IMR-90 (cell line): ENCODE results near the gene LHFPL3. TPM values are rescaled to one million over a fixed set of nuclear protein-coding genes. Genes with fewer than 3 reads are reported as not detected.

Experiments
- ATAC-seq: fragments of 200-7000 bp; cut with Tn5 transposase; 2 replicates; pipeline ENCODE4 v1.9.1; 2020; ENCODE audit warnings: low read depth, mild to moderate bottlenecking, moderate library complexity
- BruUV-seq: library from RNA; stranded (reverse); fragments of 400-500 nt; replicated peaks from 2 replicates; lab custom pipeline; 2021; lab: Mats Ljungman, UMichigan
- CTCF ChIA-PET: fragments of 300-600 bp; formaldehyde crosslinking; extraction: SDS; loops from one replicate; lab custom pipeline; 2021; ENCODE audit warnings: antibody characterized with exemption; lab: Yijun Ruan, JAX
- POLR2A ChIA-PET: fragments of 300-600 bp; sonication (Branson Sonifier 250); formaldehyde crosslinking; loops from one replicate; lab custom pipeline; 2022; ENCODE audit warnings: antibody characterized with exemption; ENCODE audit not compliant: unreplicated experiment; lab: Charles Lee
- DNase-seq: peaks from one replicate; pipeline ENCODE4 v3.0.0; 2013
- H2AFZ ChIP-seq: replicated peaks from 2 replicates; pipeline ENCODE3; 2013; ENCODE audit warnings: low read length, mild to moderate bottlenecking; ENCODE audit not compliant: poor library complexity
- H2AK5ac ChIP-seq: 2 replicates; pipeline ENCODE4 v1.6.1; 2013; ENCODE audit warnings: low read depth, low read length, inconsistent platforms
- H2AK9ac ChIP-seq: replicated peaks from 2 replicates; pipeline ENCODE3; 2013; ENCODE audit warnings: mild to moderate bottlenecking, low read depth, low read length, moderate library complexity; ENCODE audit not compliant: poor library complexity
- H2BK120ac ChIP-seq: 2 replicates; pipeline ENCODE4 v1.6.1; 2013; ENCODE audit warnings: low read depth, low read length, inconsistent platforms
- H2BK15ac ChIP-seq: 3 replicates; pipeline ENCODE4 v1.6.1; 2013; ENCODE audit warnings: low read depth, low read length, inconsistent platforms
- H2BK20ac ChIP-seq: 2 replicates; pipeline ENCODE4 v1.6.1; 2013; ENCODE audit warnings: low read depth, mild to moderate bottlenecking, inconsistent platforms, low read length, moderate library complexity
- H2BK5ac ChIP-seq: 2 replicates; pipeline ENCODE4 v1.6.1; 2013; ENCODE audit warnings: mild to moderate bottlenecking, low read depth, low read length, inconsistent platforms; ENCODE audit not compliant: poor library complexity, severe bottlenecking
- H3K14ac ChIP-seq: replicated peaks from 2 replicates; pipeline ENCODE4 v1.6.1; 2013; ENCODE audit warnings: low read depth, low read length, inconsistent platforms
- H3K18ac ChIP-seq: 2 replicates; pipeline ENCODE4 v1.6.1; 2013; ENCODE audit warnings: low read depth, low read length, control low read depth
- H3K23ac ChIP-seq: 2 replicates; pipeline ENCODE4 v1.6.1; 2013; ENCODE audit warnings: low read depth, low read length, inconsistent platforms
- H3K27ac ChIP-seq: 2 replicates; pipeline ENCODE4 v1.5.1; 2013; ENCODE audit warnings: mild to moderate bottlenecking, control low read depth, low read length; ENCODE audit not compliant: insufficient read depth
- H3K27me3 ChIP-seq: 2 replicates; pipeline ENCODE4 v1.6.1; 2013; ENCODE audit warnings: low read length; ENCODE audit not compliant: control insufficient read depth, insufficient read depth
- H3K36me3 ChIP-seq: 2 replicates; pipeline ENCODE4 v1.6.1; 2013; ENCODE audit warnings: low read length, mixed read lengths; ENCODE audit not compliant: control insufficient read depth, insufficient read depth
- H3K4ac ChIP-seq: 2 replicates; pipeline ENCODE4 v1.6.1; 2013; ENCODE audit warnings: low read depth, low read length, inconsistent platforms
- H3K4me1 ChIP-seq: 2 replicates; pipeline ENCODE4 v1.6.1; 2013; ENCODE audit warnings: low read length, mixed read lengths; ENCODE audit not compliant: control insufficient read depth, insufficient read depth
- H3K4me2 ChIP-seq: 2 replicates; pipeline ENCODE4 v1.6.1; 2013; ENCODE audit warnings: low read depth, mild to moderate bottlenecking, control low read depth, low read length, moderate library complexity
- H3K4me3 ChIP-seq: 2 replicates; pipeline ENCODE4 v1.5.1; 2013; ENCODE audit warnings: low read depth, mild to moderate bottlenecking, control low read depth, low read length, moderate library complexity; ENCODE audit not compliant: insufficient read depth
- H3K56ac ChIP-seq: 2 replicates; pipeline ENCODE4 v1.6.1; 2013; ENCODE audit warnings: low read length, inconsistent platforms; ENCODE audit not compliant: insufficient read depth; ENCODE audit errors: extremely low read depth
- H3K79me1 ChIP-seq, 2 experiments: 2 replicates each; pipeline ENCODE4 v1.6.1; 2013; ENCODE audit warnings: low read length in 2 of 2, inconsistent platforms in 1 of 2, low read depth in 1 of 2
- H3K9ac ChIP-seq: 2 replicates; pipeline ENCODE4 v1.6.1; 2013; ENCODE audit warnings: low read depth, low read length, control low read depth
- H3K9me1 ChIP-seq: 2 replicates; pipeline ENCODE4 v1.6.1; 2013; ENCODE audit warnings: low read length, inconsistent platforms; ENCODE audit not compliant: insufficient read depth
- H3K9me3 ChIP-seq: 2 replicates; pipeline ENCODE4 v1.6.1; 2013; ENCODE audit warnings: low read length; ENCODE audit not compliant: control insufficient read depth, insufficient read depth
- H4K20me1 ChIP-seq: 2 replicates; pipeline ENCODE4 v1.6.1; 2013; ENCODE audit warnings: low read length, inconsistent platforms; ENCODE audit not compliant: insufficient read depth
- H4K5ac ChIP-seq: 2 replicates; pipeline ENCODE4 v1.6.1; 2013; ENCODE audit warnings: mild to moderate bottlenecking, low read depth, low read length, control low read depth
- H4K8ac ChIP-seq, 2 experiments: 2 replicates each; pipeline ENCODE4 v1.6.1; 2013; ENCODE audit warnings: low read depth in 2 of 2, low read length in 2 of 2, control low read depth in 1 of 2, inconsistent platforms in 1 of 2
- H4K91ac ChIP-seq: 2 replicates; pipeline ENCODE4 v1.6.1; 2013; ENCODE audit warnings: low read depth, low read length, inconsistent platforms; ENCODE audit not compliant: insufficient read depth
- BHLHE40 ChIP-seq: fragments of 150-350 bp; IDR thresholded peaks from 2 replicates; pipeline ENCODE4 v1.6.1; 2016; ENCODE audit warnings: mild to moderate bottlenecking, low read depth, low read length
- MAFK ChIP-seq: IDR thresholded peaks from 2 replicates; pipeline ENCODE4 v1.6.1; 2012; ENCODE audit warnings: low read depth, low read length, improper control_type of control experiment
- dilution Hi-C: fragments of 300-500 bp; cut with HindIII; formaldehyde crosslinking; loops from one replicate; pipeline ENCODE4 v1.14.3; 2018; ENCODE audit warnings: low sequenced_read_pairs; ENCODE audit not compliant: unreplicated experiment
- in situ Hi-C: fragments of 300-500 bp; cut with MboI; formaldehyde crosslinking; loops from 3 replicates; pipeline ENCODE4 v1.14.3; 2019; ENCODE audit warnings: low sequenced_read_pairs, inconsistent platforms, mixed read lengths
- intact Hi-C: fragments of 100-400 bp; cut with micrococcal nuclease; formaldehyde crosslinking; loops from 2 replicates; pipeline ENCODE4 v1.10.0; 2022
- polyA plus RNA-seq, 3 experiments: library from polyadenylated mRNA; depleted of rRNA; stranded (reverse); fragments of >200 nt; gene quantifications; 2 replicates each; pipeline ENCODE4 v1.2.3, GENCODE V29; 2012; ENCODE audit warnings: low replicate concordance in 1 of 3
- total RNA-seq: library from RNA; depleted of rRNA; stranded (reverse); fragments of >200 nt; gene quantifications from 2 replicates; pipeline ENCODE4 v1.2.3, GENCODE V29; 2012

Gene LHFPL3
- total and polyA plus RNA-seq, 2 of the 4 experiments (the other 2 are of a cell fraction), result not detected

- CTCF ChIA-PET, result no interaction called here
These were observed 58.5 kb downstream of the LHFPL3 start for GRCh38 chr7:104386943-104387342.

More at GRCh38 chr7:104386943-104387342, 58.5 kb downstream of the LHFPL3 start:
- H3K79me1 ChIP-seq, result no peaks in the 10 kb centered on the region
- TF ChIP-seq MAFK (peak; percentile 63), BHLHE40 (no peak)
- no peaks in the 10 kb centered on the region for H3K36me3 ChIP-seq
- no peak overlapping the region for H3K56ac ChIP-seq
- H3K4me1 ChIP-seq, result no peaks in the 10 kb centered on the region
- dilution Hi-C loops, result no loop called here
- no peak overlapping the region for H2BK15ac ChIP-seq
- H3K27ac ChIP-seq, result no peak overlapping the region
- no peaks in the 10 kb centered on the region for H3K27me3 ChIP-seq
- in situ Hi-C loops, result no loop called here
- no peak overlapping the region for H2AK5ac ChIP-seq
- H2BK5ac ChIP-seq, result no peak overlapping the region
- H4K91ac ChIP-seq, result no peak overlapping the region
- no peaks in the 10 kb centered on the region for H3K9me3 ChIP-seq
- no peak overlapping the region for H2AK9ac ChIP-seq
- H3K18ac ChIP-seq, result no peak overlapping the region
- H3K23ac ChIP-seq, result no peak overlapping the region
- H4K20me1 ChIP-seq, result no peaks in the 10 kb centered on the region
- no peak for DNase-seq
- H2BK120ac ChIP-seq, result no peak overlapping the region
- H3K9ac ChIP-seq, result no peak overlapping the region
- no peak overlapping the region for H2BK20ac ChIP-seq
- no peaks in the 10 kb centered on the region for H3K9me1 ChIP-seq
- H3K4ac ChIP-seq, result no peak overlapping the region
- no peak overlapping the region for H2AFZ ChIP-seq
- no peak for ATAC-seq
- H4K8ac ChIP-seq, result no peak overlapping the region
- H3K4me3 ChIP-seq, result no peak overlapping the region
- no TSS peak for BruUV-seq
- intact Hi-C loops, result no loop called here
- H3K4me2 ChIP-seq, result no peak overlapping the region
- no peak overlapping the region for H4K5ac ChIP-seq
- POLR2A ChIA-PET, result no interaction called here
- H3K14ac ChIP-seq, result no peak overlapping the region
